K562 (cell line): ENCODE data around the gene CHCHD4. TPM values are rescaled to one million over a fixed set of nuclear protein-coding genes. Genes with fewer than 3 reads are reported as not detected.
"Not testable (repeated sequence)": the region's sequence is repeated elsewhere in the genome, so short reads cannot be mapped to it uniquely, and the experiment has no call there.

Experiments
- ATAC-seq: fragments of 200-7000 bp; cut with Tn5 transposase; 3 replicates; pipeline ENCODE4 v1.9.1; 2020; ENCODE audit warnings: moderate library complexity
- BruUV-seq: library from RNA; stranded (reverse); fragments of 400-500 nt; replicated peaks from 2 replicates; lab custom pipeline; 2021; lab: Mats Ljungman, UMichigan
- CTCF ChIA-PET: fragments of 300-600 bp; formaldehyde crosslinking; extraction: SDS; loops from one replicate; lab custom pipeline; 2021; ENCODE audit warnings: low intra/inter-chr PET ratio; lab: Yijun Ruan, JAX
- POLR2A ChIA-PET: fragments of 300-600, 350-650 bp; sonication (Branson Sonifier 250); formaldehyde crosslinking; extraction: SDS; loops from one replicate; lab custom pipeline; 2021; ENCODE audit warnings: antibody characterized with exemption, inconsistent platforms; lab: Yijun Ruan, JAX
- DNase-seq, 4 experiments: peaks; one replicate each; pipeline versions ENCODE4 v3.0.0 to v3.0.0-alpha.2; 2011 to 2018; ENCODE audit warnings: low spot score in 3 of 4, mixed read lengths in 3 of 4; ENCODE audit errors: extremely low read depth in 1 of 4
- FAIRE-seq: peaks from 2 replicates; lab custom pipeline; 2011; peaks lifted over from hg19 to GRCh38; lab: Jason Lieb, UNC
- H2AFZ ChIP-seq: 2 replicates; pipeline ENCODE4 v1.6.0; 2011; ENCODE audit warnings: low read depth, low read length, control low read depth, inconsistent platforms
- H3K27ac ChIP-seq: fragments of 200-600 bp; 3 replicates; pipeline ENCODE4 v1.8.0; 2011; ENCODE audit warnings: low read depth, mild to moderate bottlenecking, control low read depth, inconsistent platforms, low read length, moderate library complexity, mixed read lengths; ENCODE audit errors: extremely low read depth
- H3K27me3 ChIP-seq, 2 experiments: fragments of 300-600 bp in 1 of 2; 2 replicates in 1 of 2; 3 replicates in 1 of 2; pipeline versions ENCODE4 v1.6.0 to v1.8.0; 2011; ENCODE audit warnings: inconsistent platforms in 2 of 2, low read length in 2 of 2, mild to moderate bottlenecking in 1 of 2, mixed read lengths in 1 of 2, moderate library complexity in 1 of 2; ENCODE audit not compliant: control insufficient read depth in 2 of 2, insufficient read depth in 2 of 2
- H3K36me3 ChIP-seq: fragments of 300-600 bp; 3 replicates; pipeline ENCODE4 v1.8.0; 2011; ENCODE audit warnings: mild to moderate bottlenecking, low read length, inconsistent platforms; ENCODE audit not compliant: control insufficient read depth, insufficient read depth
- H3K4me1 ChIP-seq, 2 experiments: fragments of 200-600 bp in 1 of 2; replicated peaks in 1 of 2; 2 replicates in 1 of 2; 3 replicates in 1 of 2; pipeline versions ENCODE4 v1.5.1 to v1.8.0; 2011; ENCODE audit warnings: inconsistent platforms in 2 of 2, low read length in 2 of 2, mild to moderate bottlenecking in 1 of 2, mixed read lengths in 1 of 2, moderate library complexity in 1 of 2; ENCODE audit not compliant: control insufficient read depth in 2 of 2, insufficient read depth in 2 of 2
- H3K4me2 ChIP-seq: 2 replicates; pipeline ENCODE4 v1.6.1; 2011; ENCODE audit warnings: low read length, control low read depth, inconsistent platforms, mixed read lengths; ENCODE audit not compliant: insufficient read depth
- H3K4me3 ChIP-seq: fragments of 200-600 bp; sonication (generic), shearing (Covaris generic); 2 replicates; pipeline ENCODE4 v1.5.1; 2016; ENCODE audit warnings: control low read depth, inconsistent platforms
- H3K79me2 ChIP-seq: fragments of 200-600 bp; 3 replicates; pipeline ENCODE4 v1.8.0; 2011; ENCODE audit warnings: low read length, inconsistent platforms; ENCODE audit not compliant: control insufficient read depth, insufficient read depth
- H3K9ac ChIP-seq, 2 experiments: 2 replicates each; pipeline versions ENCODE4 v1.6.0 to v1.6.1; 2011; ENCODE audit warnings: low read depth in 2 of 2, low read length in 2 of 2, control low read depth in 1 of 2, inconsistent platforms in 1 of 2, mild to moderate bottlenecking in 1 of 2, mixed read lengths in 1 of 2; ENCODE audit not compliant: insufficient read depth in 1 of 2
- H3K9me1 ChIP-seq: one replicate; pipeline ENCODE4 v1.6.0; 2011; ENCODE audit warnings: inconsistent platforms, mild to moderate bottlenecking, low read length, moderate library complexity; ENCODE audit not compliant: control insufficient read depth, insufficient read depth
- H3K9me3 ChIP-seq: replicated peaks from 2 replicates; pipeline ENCODE4 v1.5.1; 2011; ENCODE audit warnings: low read depth, low read length, inconsistent platforms; ENCODE audit not compliant: control insufficient read depth, insufficient read depth
- H4K20me1 ChIP-seq: replicated peaks from 2 replicates; pipeline ENCODE4 v1.6.1; 2011; ENCODE audit warnings: low read length, inconsistent platforms, mixed read lengths; ENCODE audit not compliant: control insufficient read depth, insufficient read depth
- CEBPG ChIP-seq, 3 experiments: fragments of 200-800 bp in 1 of 3; sonication (Bioruptor generic) in 1 of 3; sonication (generic) in 1 of 3; formaldehyde crosslinking in 1 of 3; IDR thresholded peaks in 2 of 3; conservative IDR thresholded peaks in 1 of 3; 2 replicates each; pipeline versions ENCODE4 v1.6.1 to v1.8.0; 2016 to 2022; ENCODE audit warnings: missing compliant biosample characterization in 2 of 3, missing genetic modification characterization in 2 of 3, mild to moderate bottlenecking in 1 of 3, missing genetic modification reagents in 1 of 3
- DACH1 ChIP-seq: fragments of 450-650 bp; IDR thresholded peaks from 2 replicates; pipeline ENCODE4 v1.6.1; 2018; ENCODE audit not compliant: partially characterized antibody
- MCM7 ChIP-seq, 2 experiments: fragments of 450-650 bp; IDR thresholded peaks; 2 replicates each; pipeline ENCODE4 v1.6.1; 2016 to 2018
- WGBS: fragments of 100-300 bp; shearing (Covaris generic); methylation state at CpG from one replicate; pipeline ENCODE4 v1.1.6; 2016; ENCODE audit warnings: low coverage, mixed read lengths; ENCODE audit not compliant: insufficient coverage; ENCODE audit errors: missing lambda C conversion rate; 5-methylcytosine and 5-hydroxymethylcytosine counted together
- in situ Hi-C: fragments of 300-500 bp; cut with MboI; formaldehyde crosslinking; loops from 4 replicates; pipeline ENCODE4 v1.15.0; 2018; ENCODE audit warnings: inconsistent platforms, mixed read lengths
- intact Hi-C: fragments of 100-400 bp; cut with micrococcal nuclease; formaldehyde crosslinking; loops from 2 replicates; pipeline ENCODE4 v1.14.2; 2022
- polyA plus RNA-seq, 8 experiments: library from polyadenylated mRNA; depleted of rRNA in 4 of 8; stranded (reverse) in 5 of 8; unstranded in 3 of 8; fragments of >200 nt; fragmentation: Nextera tagmentation in 2 of 8; fragmentation: Illumina TruSeq in 1 of 8; extraction: Ambion mirVana in 2 of 8; extraction: Trizol in 1 of 8; gene quantifications; 2 replicates each; pipeline versions ENCODE4 v1.2.1 to v1.2.3, GENCODE V29; 2011 to 2014; ENCODE audit warnings: inconsistent platforms in 1 of 8, missing spikeins in 1 of 8
- total RNA-seq, 7 experiments: library from RNA; depleted of rRNA in 6 of 7; stranded (reverse); fragments of >200 nt in 6 of 7; fragmentation: Illumina TruSeq in 2 of 7; extraction: Trizol in 2 of 7; gene quantifications; 2 replicates each; pipeline versions ENCODE4 v1.2.1 to v1.2.3, GENCODE V29; 2011 to 2021; ENCODE audit warnings: low replicate concordance in 1 of 7

The CHCHD4 gene
- total and polyA plus RNA-seq, 9 of the 15 experiments (the other 6 are each of a cell fraction or from before 2014, with no cell fraction given) = 55.4 to 225 (median 77.2) TPM

DNA sequence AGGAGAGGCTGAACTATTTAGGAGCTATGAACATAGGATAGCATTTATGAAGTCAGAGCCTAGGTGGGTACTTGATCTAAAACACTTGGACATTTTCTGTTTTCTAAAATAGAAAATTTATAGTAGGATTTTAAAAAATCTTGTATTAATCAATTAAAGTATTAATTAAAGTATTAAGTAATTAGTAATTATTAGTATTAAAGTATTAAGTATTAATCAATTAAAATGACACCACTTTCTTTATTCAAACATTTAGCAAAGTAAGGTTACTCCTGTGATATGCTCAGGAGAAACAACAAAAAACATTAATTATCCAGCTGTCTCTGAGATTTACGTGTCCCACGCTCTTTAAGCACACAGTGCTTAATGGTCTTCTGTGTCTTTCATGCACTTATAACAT, 32.2 kb downstream of the CHCHD4 start:
- POLR2A ChIA-PET = interaction anchor here (0.8 kb wide), 1 partner anchor 19 kb away, joined by 3 read pairs; no protein-coding TSS in a partner anchor
- DNase-seq = no peak
- Histone ChIP-seq H3K9ac (no peak overlapping the region), H3K9me1 (no peaks in the 10 kb centered on the region), H3K4me3 (no peak overlapping the region), H3K4me1 (no peaks in the 10 kb centered on the region)
- TF ChIP-seq CEBPG (CRISPR knock-in tag; IDR thresholded peaks at IDR 0.05) (no peak), CEBPG (tag; conservative IDR thresholded peaks at IDR 0.05 in 1 of 2, IDR thresholded peaks at IDR 0.05 in 1 of 2) (no peak), DACH1 (peak; percentile 99), MCM7 (IDR thresholded peaks at IDR 0.05) (peak in 1 of 2 experiments; percentile 91; a peak in 2 of 4 replicates)
- TF ChIP-seq, all 486 proteins: peak for 2
- peaks cover 14 to 16% of the 10 kb centered on the region in 2 experiments; a peak in 4 of 5 replicates for H3K27me3 ChIP-seq
- no peak overlapping the region for H3K4me2 ChIP-seq
- no peaks in the 10 kb centered on the region for H4K20me1 ChIP-seq
- 8% methylated on average over 2 of the region's 2 CpGs for WGBS
- H3K9me3 ChIP-seq = no peaks in the 10 kb centered on the region
- H3K79me2 ChIP-seq = no peaks in the 10 kb centered on the region
- no peak overlapping the region for H3K27ac ChIP-seq
- no peaks in the 10 kb centered on the region for H3K36me3 ChIP-seq
- CTCF ChIA-PET = no interaction called here
- H2AFZ ChIP-seq = no peak overlapping the region
- intact Hi-C loops (no loop called here), in situ Hi-C loops (no loop called here)
- FAIRE-seq = no peak
- ATAC-seq = no peak
- BruUV-seq = no TSS peak

GRCh38 chr3:14091959-14092358, 32.7 kb downstream of the CHCHD4 start:
- H3K9ac ChIP-seq, in situ Hi-C loops, DNase-seq, intact Hi-C loops, H3K27ac ChIP-seq, CTCF ChIA-PET, H3K36me3 ChIP-seq, H4K20me1 ChIP-seq, H3K4me1 ChIP-seq, H3K4me3 ChIP-seq, H3K9me1 ChIP-seq, ATAC-seq, H3K4me2 ChIP-seq, H2AFZ ChIP-seq, H3K79me2 ChIP-seq, FAIRE-seq, H3K9me3 ChIP-seq, BruUV-seq: not testable (repeated sequence)
- POLR2A ChIA-PET = interaction anchor here (0.8 kb wide), 1 partner anchor 19 kb away, joined by 3 read pairs; no protein-coding TSS in a partner anchor
- WGBS = 17% methylated on average over 3 of the region's 5 CpGs
- peaks cover 14 to 16% of the 10 kb centered on the region in 2 experiments; a peak in 4 of 5 replicates for H3K27me3 ChIP-seq
